Astrocyte (in vitro differentiated cells and primary cell): ENCODE data around the gene USO1.

Experiments used
- CTCF ChIP-seq: IDR thresholded peaks from 2 replicates; pipeline ENCODE4 v1.5.1; 2011; ENCODE audit warnings: low read depth, mild to moderate bottlenecking, inconsistent platforms, low read length, moderate library complexity; ENCODE audit not compliant: insufficient read depth
- EZH2 ChIP-seq: IDR thresholded peaks from 2 replicates; pipeline ENCODE4 v1.6.1; 2012; ENCODE audit warnings: mild to moderate bottlenecking, low read length, inconsistent platforms; ENCODE audit not compliant: insufficient read depth

GRCh38 chr4:75710246-75710645, 14.1 kb upstream of the USO1 start:
- TF ChIP-seq EZH2 (no peak), CTCF (no peak)
